Neuronal stem cell (in vitro differentiated cells): ENCODE data around the gene ORMDL1.

Source experiments
- DNase-seq: peaks from one replicate; pipeline ENCODE4 v3.0.0-alpha.2; 2013; ENCODE audit warnings: low spot score
- H2AFZ ChIP-seq: one replicate; pipeline ENCODE4 v1.6.1; 2013; ENCODE audit warnings: mild to moderate bottlenecking, low read length, inconsistent platforms
- H2AK5ac ChIP-seq: 2 replicates; pipeline ENCODE4 v1.6.1; 2013; ENCODE audit warnings: low read depth, mild to moderate bottlenecking, inconsistent platforms, low read length, moderate library complexity, mixed read lengths
- H2BK120ac ChIP-seq: 2 replicates; pipeline ENCODE4 v1.6.1; 2013; ENCODE audit warnings: low read depth, mild to moderate bottlenecking, inconsistent platforms, low read length, moderate library complexity, mixed read lengths
- H2BK12ac ChIP-seq: one replicate; pipeline ENCODE4 v1.6.1; 2013; ENCODE audit warnings: low read length, inconsistent platforms
- H2BK15ac ChIP-seq: 2 replicates; pipeline ENCODE4 v1.6.1; 2013; ENCODE audit warnings: mild to moderate bottlenecking, low read length, inconsistent platforms, mixed read lengths
- H2BK5ac ChIP-seq: one replicate; pipeline ENCODE4 v1.6.1; 2013; ENCODE audit warnings: inconsistent platforms, mild to moderate bottlenecking, low read length, moderate library complexity
- H3K14ac ChIP-seq: one replicate; pipeline ENCODE4 v1.6.1; 2013; ENCODE audit warnings: low read length, inconsistent platforms
- H3K18ac ChIP-seq: 2 replicates; pipeline ENCODE4 v1.6.1; 2013; ENCODE audit warnings: low read length, inconsistent platforms
- H3K23ac ChIP-seq: 2 replicates; pipeline ENCODE4 v1.6.1; 2013; ENCODE audit warnings: low read depth, mild to moderate bottlenecking, mixed read lengths, low read length, inconsistent platforms; ENCODE audit not compliant: poor library complexity
- H3K27ac ChIP-seq: replicated peaks from 3 replicates; pipeline ENCODE4 v1.5.1; 2013; ENCODE audit warnings: low read length, inconsistent platforms
- H3K27me3 ChIP-seq, 3 experiments: 2 replicates each; pipeline ENCODE4 v1.6.1; 2013; ENCODE audit warnings: low read length in 3 of 3, mild to moderate bottlenecking in 2 of 3, inconsistent platforms in 1 of 3, low read depth in 1 of 3, mixed read lengths in 1 of 3, moderate library complexity in 1 of 3; ENCODE audit not compliant: control insufficient read depth in 3 of 3, insufficient read depth in 3 of 3
- H3K36me3 ChIP-seq, 2 donors: replicated peaks in 1 of 2; 2 replicates each; pipeline ENCODE4 v1.6.1; 2013; ENCODE audit warnings: low read length in 2 of 2; ENCODE audit not compliant: control insufficient read depth in 2 of 2, insufficient read depth in 2 of 2
- H3K4ac ChIP-seq: 2 replicates; pipeline ENCODE4 v1.6.1; 2013; ENCODE audit warnings: inconsistent platforms, mild to moderate bottlenecking, low read length, moderate library complexity
- H3K4me1 ChIP-seq, 2 donors: 1 replicate in 1 of 2; 2 replicates in 1 of 2; pipeline ENCODE4 v1.6.1; 2013; ENCODE audit warnings: low read length in 2 of 2, low read depth in 1 of 2; ENCODE audit not compliant: control insufficient read depth in 2 of 2, insufficient read depth in 1 of 2
- H3K4me2 ChIP-seq: one replicate; pipeline ENCODE4 v1.6.1; 2013; ENCODE audit warnings: mild to moderate bottlenecking, low read length, inconsistent platforms; ENCODE audit not compliant: insufficient read depth, poor library complexity, severe bottlenecking
- H3K4me3 ChIP-seq, 2 donors: 2 replicates each; pipeline ENCODE4 v1.5.1; 2013; ENCODE audit warnings: low read length in 2 of 2, mild to moderate bottlenecking in 2 of 2, inconsistent platforms in 1 of 2, moderate library complexity in 1 of 2
- H3K79me1 ChIP-seq: one replicate; pipeline ENCODE4 v1.6.1; 2013; ENCODE audit warnings: low read depth, mild to moderate bottlenecking, inconsistent platforms, low read length, moderate library complexity
- H3K9ac ChIP-seq: one replicate; pipeline ENCODE4 v1.6.1; 2013; ENCODE audit warnings: mild to moderate bottlenecking, low read depth, low read length, inconsistent platforms; ENCODE audit not compliant: poor library complexity
- H3K9me3 ChIP-seq, 2 donors: replicated peaks in 1 of 2; 2 replicates each; pipeline versions ENCODE3 to v1.6.1; 2013; ENCODE audit warnings: low read length in 2 of 2, mild to moderate bottlenecking in 2 of 2, inconsistent platforms in 1 of 2, low read depth in 1 of 2, mixed read lengths in 1 of 2, moderate library complexity in 1 of 2; ENCODE audit not compliant: control insufficient read depth in 2 of 2, insufficient read depth in 1 of 2
- H4K8ac ChIP-seq: one replicate; pipeline ENCODE4 v1.6.1; 2013; ENCODE audit warnings: low read depth, mild to moderate bottlenecking, inconsistent platforms, low read length, moderate library complexity
- H4K91ac ChIP-seq: one replicate; pipeline ENCODE4 v1.6.1; 2013; ENCODE audit warnings: low read length, low read depth, mild to moderate bottlenecking, inconsistent platforms; ENCODE audit not compliant: poor library complexity
- WGBS, 2 donors: extraction: QIAGEN DNeasy Blood & Tissue Kit; methylation state at CpG; one replicate each; pipeline ENCODE4 v1.1.7; 2013; ENCODE audit warnings: missing lambda C conversion rate in 2 of 2, mixed read lengths in 1 of 2; ENCODE audit not compliant: insufficient read length in 2 of 2, insufficient replicate concordance in 1 of 2; ENCODE audit errors: extremely low coverage in 2 of 2; 5-methylcytosine and 5-hydroxymethylcytosine counted together

ORMDL1 gene

GRCh38 chr2:189818249-189819038 lies 34.3 kb upstream of the ORMDL1 start:
- Histone ChIP-seq H3K9me3 (no peaks in the 10 kb centered on the region), H2AK5ac (no peak overlapping the region), H3K4me3 (no peak overlapping the region), H2AFZ (no peak overlapping the region), H2BK5ac (no peak overlapping the region), H3K27ac (no peak overlapping the region), H3K9ac (no peak overlapping the region), H2BK15ac (no peak overlapping the region), H3K23ac (no peak overlapping the region), H3K27me3 (no peaks in the 10 kb centered on the region), H2BK12ac (no peak overlapping the region), H3K36me3 (peaks cover 4 to 76% of the 10 kb centered on the region in 2 donors), H4K8ac (no peak overlapping the region), H3K18ac (no peak overlapping the region), H3K79me1 (no peaks in the 10 kb centered on the region), H3K4me2 (no peak overlapping the region), H4K91ac (no peak overlapping the region), H3K4me1 (no peaks in the 10 kb centered on the region), H3K14ac (no peak overlapping the region), H3K4ac (no peak overlapping the region), H2BK120ac (no peak overlapping the region)
- no CpG with 5 or more reads among the region's 3 CpGs for WGBS, 2 donors
- no peak for DNase-seq

- WGBS, 2 donors: no CpG with 5 or more reads among the region's 3 CpGs
- H3K36me3 ChIP-seq: peaks cover 4 to 97% of the 10 kb centered on the region in 2 donors
- DNase-seq: no peak
- H3K18ac ChIP-seq: no peak overlapping the region
- peaks cover 0 to 3% of the 10 kb centered on the region in 2 donors for H3K9me3 ChIP-seq
- no peak overlapping the region for H2BK12ac ChIP-seq
- H2BK5ac ChIP-seq: no peak overlapping the region
- no peak overlapping the region for H3K4ac ChIP-seq
- no peak overlapping the region for H2BK15ac ChIP-seq
- H3K14ac ChIP-seq: no peak overlapping the region
- no peak overlapping the region for H2BK120ac ChIP-seq
- H3K23ac ChIP-seq: no peak overlapping the region
- peaks cover 0 to 2% of the 10 kb centered on the region in 2 donors for H3K4me1 ChIP-seq
- H3K4me2 ChIP-seq: no peak overlapping the region
- H2AK5ac ChIP-seq: no peak overlapping the region
- H3K79me1 ChIP-seq: peaks cover 1% of the 10 kb centered on the region
- no peak overlapping the region for H3K4me3 ChIP-seq
- H4K91ac ChIP-seq: no peak overlapping the region
- no peak overlapping the region for H3K27ac ChIP-seq
- H4K8ac ChIP-seq: no peak overlapping the region
- H3K27me3 ChIP-seq: no peaks in the 10 kb centered on the region
- no peak overlapping the region for H3K9ac ChIP-seq
- no peak overlapping the region for H2AFZ ChIP-seq
Observed at GRCh38 chr2:189803431-189803830, 19.3 kb upstream of the ORMDL1 start.

GRCh38 chr2:189802396-189802912 lies 18.3 kb upstream of the ORMDL1 start:
- no peak overlapping the region for H4K8ac ChIP-seq
- H4K91ac ChIP-seq: no peak overlapping the region
- no peak overlapping the region for H3K14ac ChIP-seq
- H2BK12ac ChIP-seq: no peak overlapping the region
- no peak overlapping the region for H2BK120ac ChIP-seq
- H3K9me3 ChIP-seq: peaks cover 0 to 1% of the 10 kb centered on the region in 2 donors
- no peaks in the 10 kb centered on the region for H3K27me3 ChIP-seq
- H3K4me2 ChIP-seq: no peak overlapping the region
- DNase-seq: no peak
- no peak overlapping the region for H3K4ac ChIP-seq
- H2BK5ac ChIP-seq: no peak overlapping the region
- H2AFZ ChIP-seq: no peak overlapping the region
- peaks cover 0 to 2% of the 10 kb centered on the region in 2 donors for H3K4me1 ChIP-seq
- no peak overlapping the region for H3K27ac ChIP-seq
- no peak overlapping the region for H2BK15ac ChIP-seq
- H3K18ac ChIP-seq: no peak overlapping the region
- H3K9ac ChIP-seq: no peak overlapping the region
- no peak overlapping the region for H3K23ac ChIP-seq
- no CpG with 5 or more reads among the region's 2 CpGs for WGBS, 2 donors
- H3K79me1 ChIP-seq: peaks cover 1% of the 10 kb centered on the region
- H2AK5ac ChIP-seq: no peak overlapping the region
- H3K36me3 ChIP-seq: peaks cover 5 to 97% of the 10 kb centered on the region in 2 donors
- H3K4me3 ChIP-seq: no peak overlapping the region

GRCh38 chr2:189799531-189799930 lies 15.4 kb upstream of the ORMDL1 start:
- Histone ChIP-seq H3K4me2 (no peak overlapping the region), H2AK5ac (no peak overlapping the region), H3K18ac (no peak overlapping the region), H4K91ac (no peak overlapping the region), H2BK5ac (no peak overlapping the region), H3K9me3 (no peaks in the 10 kb centered on the region), H4K8ac (no peak overlapping the region), H2AFZ (no peak overlapping the region), H2BK12ac (no peak overlapping the region), H3K4me3 (no peak overlapping the region), H3K23ac (no peak overlapping the region), H3K14ac (no peak overlapping the region), H3K4me1 (peaks cover 0 to 2% of the 10 kb centered on the region in 2 donors), H3K79me1 (peaks cover 1% of the 10 kb centered on the region), H3K36me3 (peaks cover 10 to 100% of the 10 kb centered on the region in 2 donors), H2BK15ac (no peak overlapping the region), H3K9ac (no peak overlapping the region), H3K27me3 (no peaks in the 10 kb centered on the region), H3K4ac (no peak overlapping the region), H3K27ac (no peak overlapping the region), H2BK120ac (no peak overlapping the region)
- DNase-seq: no peak
- WGBS, 2 donors: no CpG with 5 or more reads among the region's 2 CpGs
